Measurements from ENCODE around the gene BAD.

- TF ChIP-seq EZH2 (IDR thresholded peaks at IDR 0.05; ENCODE audit: low read length, unreplicated experiment) (no peak), CTCF (conservative IDR thresholded peaks at IDR 0.05; ENCODE audit: low read depth, low read length) (peak; percentile 51; the same call in 1 of the 2 replicates)
Measured at GRCh38 chr11:64314146-64314804, 29.8 kb upstream of the BAD start.

All from PC-3 (cell line).